Measurements from ENCODE around the gene SLC6A2. TPM values are rescaled to one million over a fixed set of nuclear protein-coding genes. Genes with fewer than 3 reads are reported as not detected.

The SLC6A2 gene
- polyA plus RNA-seq, 6 donors from 2014 or later, result not detected

GRCh38 chr16:55634193-55634592, 21.6 kb upstream of the SLC6A2 start:
- Mint-ChIP-seq H3K9me3 (peaks cover 0 to 3% (median 0%) of the 10 kb centered on the region in 7 donors), H3K27ac (no peak overlapping the region), H3K27me3 (peaks cover 27 to 37% (median 30%) of the 10 kb centered on the region in 3 donors), H3K36me3 (no peaks in the 10 kb centered on the region), H3K4me1 (peaks cover 0 to 8% (median 0%) of the 10 kb centered on the region in 3 donors), H3K4me3 (no peak overlapping the region)
- no peak for ATAC-seq (ENCODE audit: low read depth in 2 of 2)
- DNase-seq, result no peak

DNA sequence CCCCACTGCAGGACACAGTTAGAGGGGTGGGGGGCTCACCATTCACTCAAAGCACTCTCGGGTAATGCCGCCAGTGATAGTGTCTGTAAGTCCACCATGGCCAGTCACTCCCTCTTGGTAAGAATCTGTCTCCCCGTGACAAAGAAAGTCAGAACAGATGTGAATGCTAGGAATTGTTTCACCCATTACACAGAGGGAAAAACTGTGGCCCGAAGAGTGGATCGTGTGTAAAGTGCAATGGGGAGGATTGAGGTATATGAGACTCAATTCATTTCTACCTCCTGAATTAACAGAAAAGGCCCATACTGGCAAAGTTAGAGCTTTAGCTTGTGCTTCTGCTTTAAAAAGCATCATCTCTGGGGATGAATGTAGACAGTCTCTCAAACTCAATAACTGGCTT, 17.5 kb upstream of the SLC6A2 start:
- DNase-seq, result no peak
- no peaks in the 10 kb centered on the region for H3K9me3 Mint-ChIP-seq
- no peak overlapping the region for H3K4me3 Mint-ChIP-seq
- no peak for ATAC-seq (ENCODE audit: low read depth in 2 of 2)
- H3K36me3 Mint-ChIP-seq, result no peaks in the 10 kb centered on the region
- peaks cover 17 to 24% (median 19%) of the 10 kb centered on the region in 3 donors for H3K27me3 Mint-ChIP-seq
- peaks cover 0 to 8% (median 0%) of the 10 kb centered on the region in 3 donors for H3K4me1 Mint-ChIP-seq
- H3K27ac Mint-ChIP-seq, result no peak overlapping the region

DNA sequence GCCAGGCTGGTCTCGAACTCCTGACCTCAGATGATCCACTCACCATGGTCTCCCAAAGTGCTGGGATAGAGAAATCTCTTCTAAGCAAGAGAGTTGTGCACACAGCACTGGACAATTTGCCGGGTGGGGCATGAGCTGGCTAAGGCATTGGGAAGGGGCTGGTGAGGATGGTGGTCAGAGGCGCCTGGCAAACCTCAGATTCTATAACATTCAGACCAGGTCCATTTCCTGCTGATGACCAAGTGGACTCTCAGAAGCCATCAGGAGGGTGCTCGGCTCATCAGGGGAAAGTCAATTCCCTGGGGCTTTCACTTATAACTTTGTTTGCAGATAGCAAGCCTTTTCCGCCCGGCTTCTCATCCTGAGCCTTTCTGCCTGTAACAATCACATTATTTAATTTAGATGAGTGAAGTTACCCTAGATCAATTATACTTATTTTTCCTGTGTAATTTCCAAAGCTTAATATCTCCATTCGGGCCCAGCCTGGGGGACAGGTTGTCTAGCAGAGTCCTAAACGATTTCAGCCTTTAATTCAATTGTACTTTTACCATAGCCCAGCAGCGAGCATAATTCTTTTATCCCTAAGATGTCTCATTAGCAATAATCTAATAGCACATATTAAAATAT, 15.0 kb upstream of the SLC6A2 start:
- Mint-ChIP-seq H3K27me3 (peaks cover 15 to 35% (median 26%) of the 10 kb centered on the region in 3 donors), H3K9me3 (no peaks in the 10 kb centered on the region)

DNA sequence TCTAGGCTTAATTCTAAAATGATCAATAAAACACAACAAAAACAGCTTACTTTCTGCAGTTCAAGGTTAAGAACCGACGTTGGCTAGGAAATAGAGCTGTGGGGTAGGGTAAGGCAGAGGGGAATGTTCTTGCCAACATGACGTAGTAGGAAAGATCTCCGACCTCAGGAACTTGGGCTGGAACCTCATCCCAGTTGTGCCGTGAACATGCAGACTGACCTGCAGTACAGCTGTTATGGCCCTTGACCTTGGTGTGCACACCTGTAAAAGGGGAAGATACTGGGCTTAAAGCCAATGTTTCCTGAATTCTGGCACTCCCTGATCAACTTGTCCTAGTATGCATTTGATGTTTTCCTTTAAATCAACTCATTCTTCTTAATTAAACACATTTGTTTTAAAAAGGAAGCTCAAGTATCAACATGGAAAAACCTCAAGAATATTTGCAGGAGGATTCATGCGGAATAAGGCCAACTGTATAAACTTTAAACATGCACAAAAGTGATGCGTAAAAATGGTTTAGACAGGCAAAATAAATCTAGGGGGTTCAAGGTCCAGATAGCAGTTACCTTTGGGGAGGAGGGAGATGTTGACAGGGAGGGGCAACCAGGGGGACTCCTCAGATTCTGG, 14.2 kb upstream of the SLC6A2 start:
- Mint-ChIP-seq H3K36me3 (no peaks in the 10 kb centered on the region), H3K27me3 (peaks cover 20 to 35% (median 23%) of the 10 kb centered on the region in 3 donors), H3K9me3 (no peaks in the 10 kb centered on the region), H3K4me3 (no peak overlapping the region), H3K4me1 (no peaks in the 10 kb centered on the region), H3K27ac (no peak overlapping the region)
- ATAC-seq (ENCODE audit: low read depth in 2 of 2) (no peak), DNase-seq (no peak)

More for the DNA sequence above, 15.0 kb upstream of the SLC6A2 start:
- H3K36me3 Mint-ChIP-seq, result no peaks in the 10 kb centered on the region
- DNase-seq, result no peak
- ATAC-seq (ENCODE audit: low read depth in 2 of 2), result no peak
- H3K27ac Mint-ChIP-seq, result no peak overlapping the region
- H3K4me1 Mint-ChIP-seq, result no peaks in the 10 kb centered on the region
- no peak overlapping the region for H3K4me3 Mint-ChIP-seq

- no peaks in the 10 kb centered on the region for H3K4me1 Mint-ChIP-seq
- no peak overlapping the region for H3K27ac Mint-ChIP-seq
- ATAC-seq (ENCODE audit: low read depth in 2 of 2) (no peak), DNase-seq (no peak)
- H3K27me3 Mint-ChIP-seq, result peaks cover 15 to 40% (median 23%) of the 10 kb centered on the region in 3 donors
- no peaks in the 10 kb centered on the region for H3K36me3 Mint-ChIP-seq
- no peak overlapping the region for H3K4me3 Mint-ChIP-seq
- H3K9me3 Mint-ChIP-seq, result peaks cover 0 to 4% (median 0%) of the 10 kb centered on the region in 7 donors
These were observed 13.2 kb upstream of the SLC6A2 start for GRCh38 chr16:55642611-55643010.

- DNase-seq (no peak), ATAC-seq (ENCODE audit: low read depth in 2 of 2) (no peak)
- Mint-ChIP-seq H3K27ac (peak overlapping the region in 1 of 6 donors; percentile 89), H3K4me1 (no peaks in the 10 kb centered on the region), H3K9me3 (peaks cover 0 to 4% (median 0%) of the 10 kb centered on the region in 7 donors), H3K4me3 (no peak overlapping the region), H3K27me3 (peaks cover 15 to 34% (median 23%) of the 10 kb centered on the region in 3 donors), H3K36me3 (no peaks in the 10 kb centered on the region)
These were observed 12.4 kb upstream of the SLC6A2 start for GRCh38 chr16:55643161-55643970.

DNA sequence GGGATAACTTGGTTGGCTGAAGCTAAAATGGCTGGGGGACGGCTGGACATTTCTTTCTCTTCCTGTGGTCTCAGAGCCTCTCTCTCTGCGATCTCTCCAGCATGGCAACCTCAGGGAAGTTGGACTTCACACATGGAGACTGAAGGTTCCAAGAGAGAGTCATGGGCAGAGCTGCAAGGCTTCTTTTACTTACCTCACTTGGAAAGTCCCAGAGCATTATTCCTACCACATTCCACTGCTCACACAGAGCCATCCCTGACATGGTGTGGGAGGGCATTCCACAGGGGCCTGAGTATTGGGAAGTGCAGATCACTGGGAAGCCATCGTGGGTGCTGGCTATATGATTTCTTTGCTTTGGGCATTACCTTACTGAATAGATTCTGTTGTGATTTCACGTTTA, 9.8 kb upstream of the SLC6A2 start:
- Mint-ChIP-seq H3K36me3 (no peaks in the 10 kb centered on the region), H3K4me3 (no peak overlapping the region), H3K4me1 (no peaks in the 10 kb centered on the region), H3K27ac (no peak overlapping the region), H3K27me3 (peaks cover 16 to 26% (median 18%) of the 10 kb centered on the region in 3 donors), H3K9me3 (peaks cover 0 to 4% (median 0%) of the 10 kb centered on the region in 7 donors)
- no peak for DNase-seq
- ATAC-seq (ENCODE audit: low read depth in 2 of 2), result no peak

- Mint-ChIP-seq H3K4me3 (no peak overlapping the region), H3K27me3 (peaks cover 18 to 36% (median 26%) of the 10 kb centered on the region in 3 donors), H3K27ac (no peak overlapping the region), H3K9me3 (peaks cover 0 to 4% (median 0%) of the 10 kb centered on the region in 7 donors), H3K4me1 (no peaks in the 10 kb centered on the region), H3K36me3 (no peaks in the 10 kb centered on the region)
- DNase-seq (no peak), ATAC-seq (ENCODE audit: low read depth in 2 of 2) (no peak)
These were observed 8.4 kb upstream of the SLC6A2 start for GRCh38 chr16:55647343-55647742.

DNA sequence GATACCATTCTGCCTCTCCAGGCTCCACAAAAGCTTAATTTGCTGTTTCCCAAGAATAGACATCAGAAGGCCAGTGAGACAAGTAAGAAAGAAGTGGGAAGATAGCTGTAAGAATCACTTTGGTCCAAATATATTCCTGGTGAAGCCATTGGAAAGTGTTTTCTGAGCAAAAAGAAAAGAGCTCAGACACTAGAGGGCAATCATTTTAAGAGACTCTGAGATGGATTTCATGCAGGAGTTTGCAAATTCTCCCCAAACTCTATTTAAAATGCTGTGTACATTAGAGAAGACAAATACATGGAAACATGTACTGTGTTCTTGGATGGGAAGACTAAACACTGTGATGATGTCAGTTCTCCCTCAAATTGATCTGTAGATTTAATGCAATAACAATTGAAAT, 8.0 kb upstream of the SLC6A2 start:
- H3K4me3 Mint-ChIP-seq, result no peak overlapping the region
- DNase-seq (no peak), ATAC-seq (ENCODE audit: low read depth in 2 of 2) (no peak)
- peaks cover 18 to 36% (median 26%) of the 10 kb centered on the region in 3 donors for H3K27me3 Mint-ChIP-seq
- H3K27ac Mint-ChIP-seq, result no peak overlapping the region
- no peaks in the 10 kb centered on the region for H3K4me1 Mint-ChIP-seq
- peaks cover 0 to 4% (median 0%) of the 10 kb centered on the region in 7 donors for H3K9me3 Mint-ChIP-seq
- no peaks in the 10 kb centered on the region for H3K36me3 Mint-ChIP-seq

GRCh38 chr16:55651841-55652824, 3.7 kb upstream of the SLC6A2 start:
- H3K4me1 Mint-ChIP-seq, result no peaks in the 10 kb centered on the region
- no peaks in the 10 kb centered on the region for H3K36me3 Mint-ChIP-seq
- no peak overlapping the region for H3K4me3 Mint-ChIP-seq
- no peak for DNase-seq
- H3K27ac Mint-ChIP-seq, result no peak overlapping the region
- no peak for ATAC-seq (ENCODE audit: low read depth in 2 of 2)
- H3K27me3 Mint-ChIP-seq, result peaks cover 13 to 29% (median 23%) of the 10 kb centered on the region in 3 donors
- peaks cover 0 to 2% (median 0%) of the 10 kb centered on the region in 7 donors for H3K9me3 Mint-ChIP-seq

- Mint-ChIP-seq H3K27me3 (peaks cover 8 to 33% (median 33%) of the 10 kb centered on the region in 3 donors), H3K4me3 (no peak overlapping the region), H3K36me3 (no peaks in the 10 kb centered on the region), H3K27ac (no peak overlapping the region), H3K4me1 (no peaks in the 10 kb centered on the region), H3K9me3 (no peaks in the 10 kb centered on the region)
- DNase-seq (no peak), ATAC-seq (ENCODE audit: low read depth in 2 of 2) (no peak)
These were observed 2.7 kb upstream of the SLC6A2 start for GRCh38 chr16:55653106-55653505.

- Mint-ChIP-seq H3K4me3 (no peak overlapping the region), H3K27ac (no peak overlapping the region), H3K4me1 (no peaks in the 10 kb centered on the region), H3K9me3 (no peaks in the 10 kb centered on the region), H3K36me3 (no peaks in the 10 kb centered on the region), H3K27me3 (peaks cover 22 to 44% (median 33%) of the 10 kb centered on the region in 3 donors)
- ATAC-seq (ENCODE audit: low read depth in 2 of 2) (no peak), DNase-seq (no peak)
These were observed 349 bp upstream of the SLC6A2 start for GRCh38 chr16:55655381-55655896.
